Stimulated activated CD8-positive, alpha-beta memory T cell treated with anti-CD3 and anti-CD28 coated beads, Interleukin-2, amount 100 ng/mL, for 48 hours (primary cell): ENCODE measurements around the gene PRRC2B.
"Not testable (repeated sequence)": the region's sequence is repeated elsewhere in the genome, so short reads cannot be mapped to it uniquely, and the experiment has no call there.

Source experiments
- DNase-seq, 2 donors: peaks; one replicate each; pipeline ENCODE4 v3.0.0-alpha.2; 2020; ENCODE audit warnings: low read depth in 2 of 2

PRRC2B gene

DNA sequence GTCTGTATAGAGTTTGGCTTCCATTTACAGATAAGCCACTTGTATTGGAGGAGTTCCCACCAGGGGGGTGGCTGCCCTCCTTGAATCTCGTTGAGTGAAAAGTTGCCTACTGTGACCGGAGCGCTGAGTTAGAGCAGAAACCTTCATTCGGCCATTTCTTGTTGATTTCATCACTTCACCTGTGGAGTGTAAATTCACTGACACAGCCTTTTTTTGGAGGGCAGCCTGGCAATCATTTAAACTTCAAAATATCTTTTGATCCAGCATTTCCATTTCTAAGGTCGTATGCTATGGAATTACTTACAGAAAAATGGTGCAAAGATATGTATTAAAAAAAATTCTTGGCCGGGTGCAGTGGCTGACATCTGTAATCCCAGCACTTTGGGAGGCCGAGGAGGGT is 40.8 kb downstream of the PRRC2B start:
- DNase-seq, result no peak

DNA sequence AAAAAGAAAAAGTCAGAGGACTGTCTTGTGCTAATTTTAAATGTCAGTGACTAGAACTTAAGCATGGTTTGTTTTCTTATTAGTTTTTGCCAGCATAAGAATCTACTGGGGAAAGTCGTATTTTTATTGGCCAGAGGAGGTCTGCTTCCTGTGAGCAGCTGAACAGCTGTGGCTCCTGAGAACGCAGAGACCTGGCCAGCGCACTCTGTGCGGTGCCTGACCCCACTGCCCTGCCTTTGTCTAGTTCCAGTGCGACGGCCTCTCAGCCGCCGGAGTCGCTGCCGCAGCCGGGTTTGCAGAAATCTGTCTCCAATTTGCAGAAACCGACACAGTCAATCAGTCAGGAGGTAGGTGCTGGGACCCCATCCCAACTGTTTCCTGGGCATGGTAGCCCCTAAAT is 42.5 kb downstream of the PRRC2B start:
- DNase-seq, result no peak

DNA sequence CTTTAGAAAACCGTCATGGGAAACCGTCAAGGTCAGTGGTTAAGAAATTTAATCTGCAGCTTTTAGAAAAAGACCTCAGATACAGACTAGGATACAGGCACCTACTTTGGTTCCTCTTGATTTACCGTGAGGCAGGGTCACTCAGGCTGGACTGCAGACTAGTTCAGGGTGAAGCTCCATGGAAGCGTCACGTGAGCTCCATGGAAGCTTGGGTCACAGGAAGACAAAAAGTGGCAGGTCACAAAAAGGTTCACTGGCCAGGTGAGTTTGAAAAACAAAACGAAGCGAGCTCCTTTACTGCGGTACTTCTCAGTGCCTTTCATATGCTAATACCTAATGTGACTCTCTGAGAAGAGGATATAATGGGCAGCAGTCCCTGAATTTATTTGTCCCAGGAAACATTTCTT is 43.0 kb downstream of the PRRC2B start:
- no peak for DNase-seq

DNA sequence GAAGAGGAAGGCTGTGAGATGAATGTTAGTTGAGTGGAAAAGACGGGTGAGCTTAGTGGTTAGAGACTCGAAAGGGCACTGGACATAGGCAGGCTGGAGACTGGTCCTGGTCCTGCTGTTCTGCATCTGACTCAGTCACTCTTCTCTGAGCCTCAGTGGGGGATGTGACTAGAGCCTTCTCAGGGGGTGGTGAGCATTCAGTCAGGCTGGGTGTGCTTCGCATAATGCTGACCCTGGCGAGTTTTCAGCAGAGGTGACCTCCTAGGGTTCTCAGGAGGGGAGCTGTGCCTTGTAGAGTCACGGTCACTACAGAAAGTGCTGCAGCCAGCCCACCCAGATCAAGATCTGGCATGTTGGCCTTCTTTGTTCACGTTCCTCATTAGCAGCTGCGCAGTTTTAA is 44.3 kb downstream of the PRRC2B start:
- DNase-seq, result no peak

DNA sequence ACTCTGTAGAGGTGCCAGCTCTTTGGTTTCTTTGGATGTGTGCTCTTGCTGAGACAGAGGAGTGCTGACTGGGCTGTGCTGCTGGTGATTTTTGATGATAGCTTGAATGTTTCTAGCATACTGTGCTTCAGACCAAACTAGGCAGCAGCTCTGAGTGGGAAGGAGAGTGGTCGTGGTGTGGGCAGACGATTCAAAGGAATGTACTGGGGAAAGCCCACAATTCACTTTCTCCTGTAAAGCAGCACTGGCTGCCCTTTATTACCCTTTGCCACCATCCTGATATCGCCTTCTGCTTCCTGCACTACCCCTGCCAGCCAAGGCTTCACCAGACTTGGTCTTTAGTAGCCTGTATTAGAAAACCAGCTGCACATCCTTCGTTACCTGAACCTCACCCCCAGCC is 45.3 kb downstream of the PRRC2B start:
- no peak for DNase-seq

DNA sequence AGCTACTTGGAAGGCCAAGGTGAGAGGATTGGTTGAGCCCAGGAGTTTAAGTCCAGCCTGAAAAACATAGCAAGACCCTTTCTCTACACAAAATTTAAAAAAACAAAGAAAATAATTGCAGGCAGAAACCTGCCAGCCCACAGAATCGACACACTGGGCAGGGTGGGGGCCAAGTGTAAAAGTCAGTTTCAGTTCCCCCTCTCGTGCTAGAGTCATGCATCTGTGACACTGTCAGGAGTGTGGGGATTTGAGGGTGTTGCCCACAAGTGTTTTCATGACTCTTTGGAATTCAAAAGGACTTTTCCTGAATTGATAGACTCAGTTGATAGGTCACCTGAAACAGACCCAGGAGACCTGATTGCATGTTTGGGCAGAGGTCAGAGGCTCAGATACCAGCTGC is 47.6 kb downstream of the PRRC2B start:
- DNase-seq, result no peak

DNA sequence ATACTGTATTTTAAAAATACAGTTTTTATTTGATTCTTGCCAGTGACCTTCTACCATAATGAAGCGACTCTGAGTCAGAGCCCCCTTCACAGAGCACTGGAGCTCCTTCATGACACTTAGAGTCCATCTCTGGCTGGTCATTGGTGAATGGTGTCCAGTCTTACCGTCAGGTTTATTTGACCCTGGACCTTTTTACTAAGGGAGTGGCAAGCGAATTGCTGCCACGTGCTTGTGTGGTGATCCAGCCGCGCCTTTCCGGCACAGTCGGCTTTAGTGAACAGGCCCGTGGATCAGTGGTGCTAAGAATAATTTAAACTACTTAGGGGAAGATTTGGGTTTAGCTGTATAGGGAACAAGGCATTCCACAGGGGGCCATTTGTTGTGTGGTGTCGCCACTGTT is 48.5 kb downstream of the PRRC2B start:
- DNase-seq, result no peak

DNA sequence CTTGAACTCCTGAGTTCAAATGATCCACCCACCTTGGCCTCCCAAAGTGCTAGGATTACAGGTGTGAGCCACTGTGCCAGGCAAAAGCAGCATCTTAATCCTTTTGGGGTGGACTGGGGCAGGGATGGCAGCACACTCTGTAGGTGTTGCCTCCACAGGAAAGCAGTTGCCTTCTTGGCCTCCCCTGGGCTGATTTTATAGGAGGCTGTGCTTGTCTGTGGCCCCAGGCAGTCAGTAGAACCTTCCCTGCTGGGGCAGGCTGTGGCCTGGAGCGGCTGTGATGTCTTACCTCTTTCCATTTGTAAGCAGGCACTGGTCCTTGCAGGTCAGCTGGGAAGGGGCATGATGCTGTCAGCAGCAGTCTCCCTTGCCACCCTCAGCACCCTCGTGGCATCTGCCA is 49.8 kb downstream of the PRRC2B start:
- no peak for DNase-seq

DNA sequence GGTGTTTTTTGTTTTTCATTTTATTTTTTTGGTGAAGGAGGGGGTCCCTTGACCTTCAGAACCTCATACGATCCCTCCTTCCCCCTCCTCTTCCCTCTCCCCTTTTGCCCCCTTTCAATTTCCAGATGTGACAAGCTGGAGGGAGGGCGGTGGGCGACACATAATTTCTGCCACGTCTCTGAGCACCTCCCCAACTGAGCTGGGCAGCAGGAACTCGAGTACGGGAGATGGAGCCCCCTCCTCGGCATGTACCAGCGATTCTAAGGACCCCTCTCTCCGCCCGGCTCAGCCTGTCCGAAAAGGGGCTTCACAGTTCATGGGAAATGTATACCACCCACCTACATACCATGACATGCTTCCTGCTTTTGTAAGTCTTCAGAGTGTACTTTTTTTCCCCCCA is 52.4 kb downstream of the PRRC2B start:
- DNase-seq, result no peak

DNA sequence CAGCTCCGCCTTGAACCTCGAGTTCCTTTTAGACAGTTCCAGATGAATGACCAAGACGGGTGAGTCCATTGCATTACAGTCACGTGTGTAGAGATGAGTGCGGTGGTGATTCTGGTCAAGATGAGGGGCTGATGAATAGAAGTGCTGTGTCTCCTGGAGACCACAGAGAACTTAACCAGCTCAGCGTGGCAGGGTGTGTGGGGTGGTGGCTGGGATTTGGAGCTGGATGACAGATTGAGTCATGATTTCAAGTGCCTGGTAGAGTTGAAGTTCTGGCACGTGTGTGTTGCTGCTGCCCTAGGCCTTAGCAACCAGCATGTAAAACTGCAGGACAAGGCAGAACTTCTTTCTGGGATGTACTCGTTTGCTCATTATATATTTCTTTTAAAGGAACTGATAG is 53.3 kb downstream of the PRRC2B start:
- DNase-seq, result no peak

DNA sequence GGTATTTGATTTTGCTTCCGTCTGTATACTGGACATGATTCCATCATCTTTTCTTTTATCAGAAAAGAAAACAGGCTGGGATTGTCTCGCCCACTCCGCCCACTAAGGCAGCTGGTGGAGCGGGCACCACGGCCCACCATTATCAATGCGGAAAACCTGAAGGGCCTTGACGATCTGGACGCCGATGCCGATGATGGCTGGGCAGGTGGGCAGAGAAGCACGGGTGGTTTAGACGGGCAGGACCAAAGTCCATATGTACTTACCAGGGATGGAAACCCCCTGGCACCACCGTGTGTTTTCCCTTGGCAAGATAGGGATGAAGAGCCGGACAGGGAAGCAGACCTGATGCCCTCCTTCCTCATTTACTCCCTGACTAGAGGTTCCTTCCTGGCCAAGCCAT is 53.7 kb downstream of the PRRC2B start:
- no peak for DNase-seq

DNA sequence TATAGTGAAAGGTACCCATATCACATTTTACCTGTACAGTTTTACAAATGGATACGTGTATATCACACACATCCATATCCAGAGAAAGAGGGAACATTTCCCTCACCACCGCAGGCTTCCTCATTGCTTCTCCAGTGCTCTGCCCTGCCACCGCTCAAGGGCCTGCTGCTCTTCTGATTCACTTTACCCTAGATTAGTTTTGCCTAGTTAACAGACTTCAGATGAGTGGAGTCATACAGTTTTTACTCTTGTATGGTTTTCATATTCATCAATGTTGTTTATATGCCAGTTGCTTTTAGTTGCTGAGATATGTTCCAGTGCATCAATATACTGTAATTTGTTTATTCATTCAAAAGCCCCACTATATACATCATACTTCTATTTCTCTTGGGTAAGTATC is 54.9 kb downstream of the PRRC2B start:
- DNase-seq, result no peak

DNA sequence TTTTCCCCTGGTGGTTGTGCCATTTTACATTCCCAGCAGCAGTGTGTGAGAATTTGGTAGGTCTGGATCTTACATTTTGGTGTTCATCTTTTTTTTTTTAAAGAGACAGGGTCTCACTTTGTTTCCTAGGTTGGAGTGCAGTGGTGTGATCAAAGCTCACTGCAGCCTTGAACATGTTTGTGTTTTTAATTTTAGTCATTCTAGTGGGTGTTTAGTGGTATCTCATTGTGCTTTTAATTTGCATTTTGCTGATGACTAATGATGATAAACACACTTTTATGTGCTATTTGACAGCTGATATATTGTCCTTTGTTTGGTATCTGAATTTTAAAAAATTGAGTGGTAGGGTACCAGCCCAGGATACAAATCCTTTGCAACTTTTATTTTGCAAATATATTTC is 55.4 kb downstream of the PRRC2B start:
- no peak for DNase-seq

DNA sequence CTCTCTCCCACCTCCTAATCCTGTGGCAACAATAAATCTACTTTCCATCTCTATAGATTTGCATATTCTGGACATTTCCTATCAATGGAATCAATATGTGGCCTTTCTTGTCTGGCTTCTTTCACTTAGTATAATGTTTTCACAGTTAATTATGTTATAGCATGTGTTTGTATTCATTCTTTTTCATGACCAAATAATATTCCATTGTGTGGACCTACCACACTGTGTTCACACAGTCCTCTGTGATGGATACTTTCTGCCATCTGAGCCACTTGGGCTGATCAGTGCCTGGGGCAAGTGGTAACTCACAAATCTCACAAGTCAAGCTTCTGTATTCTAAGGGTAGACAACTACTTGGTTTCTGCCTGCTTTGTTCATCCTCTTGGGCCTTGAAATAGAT is 60.1 kb downstream of the PRRC2B start:
- DNase-seq, result no peak

DNA sequence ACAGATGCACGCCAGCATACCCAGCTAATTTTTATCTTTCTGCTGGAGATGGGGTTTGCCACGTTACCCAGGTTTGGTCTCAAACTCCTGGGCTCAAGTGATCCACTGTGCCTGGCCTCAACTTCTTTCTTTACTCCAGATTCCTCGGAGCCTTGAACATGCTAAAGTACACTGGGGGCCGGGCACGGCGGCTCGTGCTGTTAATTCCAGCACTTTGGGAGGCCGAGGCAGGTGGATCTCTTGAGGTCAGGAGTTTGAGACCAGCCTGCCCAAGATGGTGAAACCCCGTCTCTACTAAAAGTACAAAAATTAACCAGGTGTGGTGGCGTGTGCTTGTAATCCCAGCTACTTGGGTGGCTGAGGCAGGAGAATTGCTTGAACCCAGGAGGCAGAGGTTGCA is 61.8 kb downstream of the PRRC2B start:
- DNase-seq, result not testable (repeated sequence)

DNA sequence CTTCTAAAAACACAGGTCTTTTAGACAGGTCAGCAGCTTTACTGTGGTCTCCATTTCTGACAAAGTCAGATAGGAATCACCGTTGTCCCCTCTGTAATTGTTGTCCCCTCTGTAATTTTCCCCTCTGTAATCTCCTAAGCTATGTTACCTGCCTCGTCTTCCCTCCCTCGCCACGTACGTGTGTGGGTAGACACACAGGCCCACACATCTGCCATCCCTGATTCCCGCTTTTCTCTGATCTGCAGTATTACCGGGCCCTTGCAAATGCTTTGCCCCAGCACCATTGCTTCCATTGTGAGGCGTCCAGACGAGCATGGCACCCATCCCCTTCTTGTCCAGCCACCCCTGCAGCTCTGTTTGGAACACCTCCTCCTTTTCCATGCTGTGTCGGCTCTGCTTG is 63.9 kb downstream of the PRRC2B start:
- DNase-seq, result no peak

DNA sequence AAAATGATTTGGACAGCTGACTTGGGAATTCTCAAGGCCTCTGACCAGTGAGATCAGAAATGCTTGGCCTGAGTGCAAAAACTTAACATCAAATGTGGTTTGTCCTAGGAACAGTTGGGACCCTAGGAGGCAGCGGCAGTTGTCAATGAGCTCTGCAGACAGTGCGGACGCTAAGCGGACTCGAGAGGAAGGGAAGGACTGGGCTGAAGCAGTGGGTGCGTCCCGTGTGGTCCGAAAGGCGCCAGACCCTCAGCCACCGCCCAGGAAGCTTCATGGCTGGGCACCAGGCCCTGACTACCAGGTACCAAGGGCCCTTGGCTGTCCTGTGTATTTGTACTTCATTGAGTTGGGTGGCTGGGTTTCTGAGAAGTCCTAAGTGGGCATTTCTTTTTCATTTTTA is 65.2 kb downstream of the PRRC2B start:
- no peak for DNase-seq

DNA sequence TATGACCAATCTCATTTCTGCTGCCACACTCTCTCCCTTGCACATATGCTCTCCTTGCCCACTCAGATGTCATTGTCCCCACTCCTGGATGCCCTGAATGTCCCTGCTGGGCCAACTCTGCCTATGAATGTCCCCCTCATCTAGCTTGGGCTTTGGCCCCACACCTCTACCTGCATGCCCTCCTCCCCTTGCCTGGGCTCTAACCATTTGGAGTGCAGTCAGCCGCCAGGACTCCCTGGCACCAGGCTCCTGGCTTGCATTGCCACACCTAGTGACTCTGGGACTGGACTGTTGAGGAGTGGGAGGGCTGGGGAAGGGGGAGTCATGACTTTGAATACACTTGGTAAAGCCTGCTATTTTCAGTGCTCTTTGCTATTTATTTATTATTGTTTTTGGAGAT is 67.3 kb downstream of the PRRC2B start:
- DNase-seq, result no peak

DNA sequence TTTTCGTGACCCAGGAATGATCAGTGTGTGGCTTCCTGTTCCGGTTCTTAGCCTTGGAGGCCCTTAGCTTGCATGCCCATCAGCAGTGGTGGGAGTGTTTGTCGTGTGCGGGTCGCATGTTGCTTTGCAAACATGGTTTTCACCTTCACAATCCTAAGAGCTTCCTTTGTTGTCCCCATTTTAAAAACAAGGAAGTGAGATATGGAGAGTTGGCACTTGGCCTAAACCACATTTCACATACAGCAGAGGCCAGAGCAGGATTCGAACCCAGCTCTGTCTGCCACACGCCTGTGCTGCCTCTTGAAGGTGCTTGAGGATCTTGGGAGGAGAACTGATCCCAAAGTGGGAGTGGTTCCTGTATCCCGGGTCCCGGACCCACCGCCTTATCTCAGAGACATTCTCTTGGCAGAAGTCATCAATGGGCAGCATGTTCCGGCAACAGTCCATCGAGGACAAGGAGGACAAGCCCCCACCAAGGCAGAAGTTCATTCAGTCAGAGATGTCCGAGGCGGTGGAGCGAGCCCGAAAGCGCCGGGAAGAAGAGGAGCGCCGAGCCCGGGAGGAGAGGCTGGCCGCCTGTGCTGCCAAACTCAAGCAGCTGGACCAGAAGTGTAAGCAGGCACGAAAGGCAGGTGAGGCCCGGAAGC is 70.6 kb downstream of the PRRC2B start:
- DNase-seq, result no peak

DNA sequence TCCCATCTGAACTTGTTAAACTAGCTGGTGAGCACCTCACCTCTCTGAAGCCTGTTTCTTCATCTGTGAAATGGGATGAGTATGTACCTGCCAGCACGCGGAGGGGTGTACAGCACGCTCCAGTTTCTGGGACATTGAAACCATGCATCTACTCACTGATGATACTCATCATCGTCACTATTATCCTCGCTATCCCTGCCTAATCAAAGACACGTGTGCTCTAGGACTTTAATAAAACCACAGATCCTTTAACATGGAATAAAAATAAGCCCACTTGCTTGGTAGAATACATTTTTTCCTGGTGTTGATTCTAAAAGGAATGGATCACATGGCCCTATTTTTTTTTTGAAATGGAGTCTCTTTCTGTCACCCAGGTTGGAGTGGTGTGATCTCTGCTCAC is 71.5 kb downstream of the PRRC2B start:
- DNase-seq, result no peak

DNA sequence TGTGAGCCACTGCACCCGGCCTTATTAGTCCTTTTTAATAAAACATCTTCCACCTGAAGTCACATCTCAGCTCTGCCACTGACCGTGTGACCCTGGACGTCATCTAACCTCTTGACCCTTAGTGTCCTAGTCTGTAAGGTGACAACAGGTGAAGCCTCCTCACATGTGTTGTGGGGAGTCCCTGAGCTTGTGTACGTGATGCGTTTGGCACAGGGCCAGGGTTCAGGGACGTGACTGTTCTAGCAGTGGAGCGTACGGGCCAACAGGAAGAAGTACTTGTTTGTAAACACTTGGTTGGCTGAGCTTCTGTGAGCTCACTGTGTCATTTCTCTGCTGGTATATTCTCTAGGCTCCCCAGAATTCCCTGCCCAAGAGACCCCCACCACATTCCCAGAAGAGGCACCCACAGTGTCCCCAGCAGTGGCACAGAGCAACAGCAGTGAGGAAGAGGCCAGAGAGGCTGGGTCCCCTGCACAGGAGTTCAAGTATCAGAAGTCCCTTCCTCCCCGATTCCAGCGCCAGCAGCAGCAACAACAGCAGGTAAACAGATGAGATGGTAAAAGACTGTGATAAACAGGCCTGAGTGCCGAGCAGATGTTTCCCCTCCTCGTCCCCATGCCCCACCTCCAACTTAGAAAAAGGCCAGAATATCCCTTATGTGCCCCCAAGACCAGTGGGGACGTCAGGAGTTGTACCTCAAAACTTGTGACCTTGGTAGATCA is 73.5 kb downstream of the PRRC2B start:
- no peak for DNase-seq

DNA sequence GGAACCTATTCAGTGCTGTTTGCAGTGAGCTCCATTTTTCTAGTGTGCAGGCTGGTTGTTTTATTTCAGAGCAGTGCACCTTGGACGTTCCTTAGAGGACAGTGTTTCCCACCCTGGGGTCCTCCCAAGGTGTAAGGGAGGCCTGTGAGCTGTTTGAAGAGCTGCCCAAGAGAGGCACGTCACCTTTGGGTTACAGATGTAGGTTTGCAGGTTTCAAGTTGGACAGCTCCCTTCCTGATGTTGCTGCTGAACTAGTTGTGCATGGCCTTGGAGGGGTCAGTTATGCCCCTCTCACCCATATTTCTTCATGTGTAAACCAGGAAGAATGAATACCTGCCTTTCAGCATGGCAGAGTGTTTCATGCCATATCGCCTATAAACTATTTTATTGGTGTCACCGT is 74.1 kb downstream of the PRRC2B start:
- DNase-seq, result no peak

DNA sequence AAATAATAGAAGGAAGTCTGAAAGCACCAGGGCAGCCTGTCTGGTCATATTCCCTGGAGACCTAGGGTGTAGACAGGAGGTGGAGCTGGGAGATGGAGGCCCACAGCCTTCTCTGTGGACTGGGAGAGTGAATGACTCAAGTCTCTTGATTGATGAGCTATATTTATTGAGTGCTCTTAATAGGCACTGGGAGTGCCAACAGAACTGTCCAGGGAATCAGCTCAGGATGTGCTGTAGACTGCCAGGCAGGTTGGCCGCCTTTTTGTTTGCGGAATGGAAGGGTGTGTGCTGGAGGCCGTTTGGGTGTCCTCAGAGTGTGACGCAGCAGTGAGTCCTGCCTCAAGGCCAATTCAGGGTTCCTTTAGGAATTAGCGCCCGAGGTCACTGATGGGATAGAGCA is 75.5 kb downstream of the PRRC2B start:
- no peak for DNase-seq

DNA sequence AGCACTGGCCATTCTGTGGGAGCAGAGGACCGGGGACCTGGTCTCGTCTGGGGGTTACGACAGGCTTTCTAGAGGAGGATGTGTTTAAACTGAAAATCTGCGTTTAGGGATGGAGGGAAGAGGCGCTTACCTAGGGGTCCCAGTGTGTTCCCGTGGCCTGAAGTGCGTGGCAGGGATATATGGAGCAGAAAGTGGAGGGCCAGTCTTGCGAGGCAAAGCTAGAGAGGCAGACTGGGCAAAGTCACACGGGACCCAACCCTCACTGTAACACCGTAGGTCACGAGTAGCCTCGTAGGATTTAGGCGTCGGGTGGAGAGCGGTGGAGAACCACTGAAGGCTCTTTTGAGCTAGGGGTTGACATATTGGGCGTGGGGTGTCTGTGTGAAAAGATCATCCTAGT is 76.1 kb downstream of the PRRC2B start:
- no peak for DNase-seq
